Activated effector memory CD4-positive, alpha-beta T cell treated with Interleukin-2 at 50 U/mL for 16 hours (primary cell): ENCODE data around the gene UBQLN4.
"Not testable (repeated sequence)": the region's sequence is repeated elsewhere in the genome, so short reads cannot be mapped to it uniquely, and the experiment has no call there.

Source experiments
- DNase-seq: peaks from one replicate; pipeline ENCODE4 v3.0.0-alpha.2; 2020

The UBQLN4 gene

GRCh38 chr1:156056326-156056849 lies 2.8 kb upstream of the UBQLN4 start:
- no peak for DNase-seq

GRCh38 chr1:156055281-156056048 lies 1.9 kb upstream of the UBQLN4 start:
- no peak for DNase-seq

- DNase-seq, result peak; percentile 93
Observed at GRCh38 chr1:156054500-156055280, 1.1 kb upstream of the UBQLN4 start, which contains the start of gene LAMTOR2. Gene LAMTOR2, plus strand, starts transcription at chr1:156054782. Its CDS starts 108 bp downstream, at chr1:156054890.

GRCh38 chr1:156052862-156053767 lies 483 bp downstream of the UBQLN4 start:
- DNase-seq, result peak; percentile 54

- DNase-seq, result no peak
Observed at GRCh38 chr1:156051011-156051725, 2.4 kb downstream of the UBQLN4 start.

GRCh38 chr1:156050376-156050775 lies 3.2 kb downstream of the UBQLN4 start:
- DNase-seq, result no peak

GRCh38 chr1:156048663-156049258 lies 4.8 kb downstream of the UBQLN4 start:
- DNase-seq, result no peak

GRCh38 chr1:156045076-156045475 lies 8.5 kb downstream of the UBQLN4 start:
- DNase-seq, result no peak

- no peak for DNase-seq
Observed at GRCh38 chr1:156042828-156043227, 10.8 kb downstream of the UBQLN4 start.

GRCh38 chr1:156034991-156035390 lies 18.6 kb downstream of the UBQLN4 start:
- DNase-seq, result not testable (repeated sequence)

GRCh38 chr1:156033011-156033410 lies 20.6 kb downstream of the UBQLN4 start:
- no peak for DNase-seq

- DNase-seq, result no peak
Observed at GRCh38 chr1:156026588-156026987, 27.0 kb downstream of the UBQLN4 start.

GRCh38 chr1:156025876-156026275 lies 27.7 kb downstream of the UBQLN4 start:
- peak; percentile 5 for DNase-seq

GRCh38 chr1:156024801-156025200 lies 28.8 kb downstream of the UBQLN4 start:
- no peak for DNase-seq

- no peak for DNase-seq
Observed at GRCh38 chr1:156021954-156022353, 31.6 kb downstream of the UBQLN4 start.

- DNase-seq, result no peak
Observed at GRCh38 chr1:156021093-156021428, 32.5 kb downstream of the UBQLN4 start.

- DNase-seq, result peak; percentile 77
Observed at GRCh38 chr1:156020293-156021092, 33.1 kb downstream of the UBQLN4 start, which contains the start of gene SSR2. Gene SSR2, minus strand, starts transcription at chr1:156020951. Its CDS starts 784 bp downstream, at chr1:156020167.

GRCh38 chr1:156019946-156020292 lies 33.7 kb downstream of the UBQLN4 start:
- DNase-seq, result no peak

GRCh38 chr1:156014829-156015228 lies 38.8 kb downstream of the UBQLN4 start:
- DNase-seq, result no peak

- no peak for DNase-seq
Observed at GRCh38 chr1:156012051-156012817, 41.4 kb downstream of the UBQLN4 start.
